GM19468 (cell line): ENCODE results near the gene PPP1R18.
"Not testable (repeated sequence)": the region's sequence is repeated elsewhere in the genome, so short reads cannot be mapped to it uniquely, and the experiment has no call there.

ENCODE experiments used
- ATAC-seq: cut with Tn5 transposase; IDR thresholded peaks from one replicate; pipeline ENCODE4 v1.9.1; 2021; ENCODE audit warnings: mild to moderate bottlenecking, moderate library complexity, moderate number of reproducible peaks; ENCODE audit not compliant: unreplicated experiment; ENCODE audit errors: extremely low read depth

PPP1R18 gene

GRCh38 chr6:30686009-30686907 lies at the start of gene PPP1R18:
TSS of gene PPP1R18 (minus strand) at chr6:30686645. CDS start at chr6:30686018, 627 bp downstream.
- ATAC-seq: no peak

- ATAC-seq: no peak
Measured at GRCh38 chr6:30735668-30736314, 49.3 kb upstream of the PPP1R18 start.

GRCh38 chr6:30732237-30732943 lies 45.9 kb upstream of the PPP1R18 start:
- no peak for ATAC-seq

- ATAC-seq: peak; percentile 65
Measured at GRCh38 chr6:30730601-30731435, 44.4 kb upstream of the PPP1R18 start.

- ATAC-seq: no peak
Measured at GRCh38 chr6:30727920-30728553, 41.6 kb upstream of the PPP1R18 start.

GRCh38 chr6:30726506-30727413 lies 40.3 kb upstream of the PPP1R18 start:
- no peak for ATAC-seq

- ATAC-seq: no peak
Measured at GRCh38 chr6:30725713-30726505, 39.5 kb upstream of the PPP1R18 start.

- no peak for ATAC-seq
Measured at GRCh38 chr6:30724906-30725667, 38.6 kb upstream of the PPP1R18 start.

- ATAC-seq: not testable (repeated sequence)
Measured at GRCh38 chr6:30723843-30724741, 37.6 kb upstream of the PPP1R18 start.

GRCh38 chr6:30723159-30723842 lies 36.9 kb upstream of the PPP1R18 start:
- ATAC-seq: not testable (repeated sequence)

- ATAC-seq: no peak
Measured at GRCh38 chr6:30722280-30723112, 36.1 kb upstream of the PPP1R18 start.

GRCh38 chr6:30722025-30722279 lies 35.5 kb upstream of the PPP1R18 start:
- not testable (repeated sequence) for ATAC-seq

- no peak for ATAC-seq
Measured at GRCh38 chr6:30721198-30722024, 35.0 kb upstream of the PPP1R18 start.

GRCh38 chr6:30720738-30721197 lies 34.3 kb upstream of the PPP1R18 start:
- ATAC-seq: no peak
